Lower leg skin (tissue), 3 donors: ENCODE data around the gene ENTPD1.
"Not testable (repeated sequence)": the region's sequence is repeated elsewhere in the genome, so short reads cannot be mapped to it uniquely, and the experiment has no call there.

ENCODE experiments used
- CTCF ChIP-seq, 3 donors: fragments of 450-650 bp; IDR thresholded peaks; one replicate each; pipeline ENCODE4 v1.5.1; 2016; ENCODE audit warnings: antibody characterized with exemption in 3 of 3, mild to moderate bottlenecking in 3 of 3, moderate library complexity in 2 of 3
- POLR2A ChIP-seq, 2 donors: fragments of 450-650 bp; IDR thresholded peaks; one replicate each; pipeline ENCODE4 v1.6.1; 2016 to 2017; ENCODE audit warnings: antibody characterized with exemption in 2 of 2, mild to moderate bottlenecking in 1 of 2, moderate library complexity in 1 of 2

DNA sequence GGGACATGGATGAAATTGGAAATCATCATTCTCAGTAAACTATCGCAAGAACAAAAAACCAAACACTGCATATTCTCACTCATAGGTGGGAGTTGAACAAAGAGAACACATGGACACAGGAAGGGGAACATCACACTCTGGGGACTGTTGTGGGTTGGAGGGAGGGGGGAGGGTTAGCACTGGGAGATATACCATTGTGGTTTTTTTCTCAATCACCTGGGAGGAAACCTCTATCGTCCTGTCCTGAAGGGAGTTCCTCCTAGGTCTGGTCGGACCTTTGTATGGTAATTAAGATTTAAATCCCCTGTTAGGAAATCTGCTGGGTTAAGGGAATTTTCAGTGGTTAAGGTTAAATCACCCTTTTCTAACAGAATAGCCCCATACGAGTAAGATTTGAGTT, 33.5 kb upstream of the ENTPD1 start:
- not testable (repeated sequence) for TF ChIP-seq CTCF, POLR2A (IDR thresholded peaks at IDR 0.05)
